ENCODE measurements around the gene SLC19A1. TPM values are rescaled to one million over a fixed set of nuclear protein-coding genes. Genes with fewer than 3 reads are reported as not detected.
"Not testable (repeated sequence)": the region's sequence is repeated elsewhere in the genome, so short reads cannot be mapped to it uniquely, and the experiment has no call there.

SLC19A1 gene
- total RNA-seq, 4 donors from 2014 or later: 1.8 to 9.6 (median 2.1) TPM

DNA sequence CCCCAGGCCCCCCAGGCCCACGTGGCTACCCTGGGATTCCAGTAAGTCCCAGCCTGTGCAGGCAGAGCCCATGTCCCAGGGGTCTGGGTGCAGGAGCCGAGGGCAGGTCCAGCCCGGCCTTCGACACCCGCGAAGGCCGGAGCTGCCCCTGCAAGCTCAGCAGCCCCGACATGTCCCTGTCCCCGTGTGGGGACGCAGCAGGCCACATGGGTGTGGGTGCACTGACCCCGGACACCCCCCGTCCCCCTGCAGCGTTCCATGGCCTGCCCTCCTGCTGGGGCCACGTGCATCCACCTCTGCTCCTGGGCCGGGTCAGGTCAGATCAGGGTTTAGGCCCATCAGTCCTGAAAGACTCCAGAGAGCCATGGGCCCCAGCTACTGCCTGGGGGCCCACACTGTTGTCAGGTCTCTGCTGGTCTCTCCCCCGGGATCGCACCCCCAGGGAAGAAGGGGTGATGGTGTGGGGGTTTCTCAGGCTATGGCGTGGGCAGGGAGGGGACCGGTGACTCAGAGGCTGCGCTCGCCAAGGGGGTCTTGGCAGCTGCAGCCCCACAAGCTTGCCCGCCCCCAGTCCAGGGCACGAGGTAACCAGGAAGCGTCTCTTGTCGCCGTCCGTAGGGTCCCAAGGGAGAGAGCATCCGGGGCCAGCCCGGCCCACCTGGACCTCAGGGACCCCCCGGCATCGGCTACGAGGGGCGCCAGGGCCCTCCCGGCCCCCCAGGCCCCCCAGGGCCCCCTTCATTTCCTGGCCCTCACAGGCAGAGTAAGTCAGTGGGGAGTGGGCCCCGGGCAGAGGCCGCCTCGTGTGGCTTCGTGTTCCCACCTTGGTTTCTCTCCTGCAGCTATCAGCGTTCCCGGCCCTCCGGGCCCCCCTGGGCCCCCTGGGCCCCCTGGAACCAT lies 37.5 kb downstream of the SLC19A1 start:
- H3K27me3 ChIP-seq: no peaks in the 10 kb centered on the region
- H3K27ac ChIP-seq: no peak overlapping the region
- H3K36me3 ChIP-seq: no peaks in the 10 kb centered on the region
- no peaks in the 10 kb centered on the region for H3K4me1 ChIP-seq
- DNase-seq (no peak), ATAC-seq (no peak)
- TF ChIP-seq, protein P1, sequence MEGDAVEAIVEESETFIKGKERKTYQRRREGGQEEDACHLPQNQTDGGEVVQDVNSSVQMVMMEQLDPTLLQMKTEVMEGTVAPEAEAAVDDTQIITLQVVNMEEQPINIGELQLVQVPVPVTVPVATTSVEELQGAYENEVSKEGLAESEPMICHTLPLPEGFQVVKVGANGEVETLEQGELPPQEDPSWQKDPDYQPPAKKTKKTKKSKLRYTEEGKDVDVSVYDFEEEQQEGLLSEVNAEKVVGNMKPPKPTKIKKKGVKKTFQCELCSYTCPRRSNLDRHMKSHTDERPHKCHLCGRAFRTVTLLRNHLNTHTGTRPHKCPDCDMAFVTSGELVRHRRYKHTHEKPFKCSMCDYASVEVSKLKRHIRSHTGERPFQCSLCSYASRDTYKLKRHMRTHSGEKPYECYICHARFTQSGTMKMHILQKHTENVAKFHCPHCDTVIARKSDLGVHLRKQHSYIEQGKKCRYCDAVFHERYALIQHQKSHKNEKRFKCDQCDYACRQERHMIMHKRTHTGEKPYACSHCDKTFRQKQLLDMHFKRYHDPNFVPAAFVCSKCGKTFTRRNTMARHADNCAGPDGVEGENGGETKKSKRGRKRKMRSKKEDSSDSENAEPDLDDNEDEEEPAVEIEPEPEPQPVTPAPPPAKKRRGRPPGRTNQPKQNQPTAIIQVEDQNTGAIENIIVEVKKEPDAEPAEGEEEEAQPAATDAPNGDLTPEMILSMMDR (IDR thresholded peaks at IDR 0.05 in 4 of 5, conservative IDR thresholded peaks at IDR 0.05 in 1 of 5): no peak
- no peak for TF ChIP-seq POLR2A (IDR thresholded peaks at IDR 0.05)
- no peaks in the 10 kb centered on the region for H3K9me3 ChIP-seq
- in situ Hi-C loops (cut with MboI; ENCODE audit: low sequenced_read_pairs in 4 of 4) (no loop called here), intact Hi-C loops (cut with DNase I; ENCODE audit: low total_unique reads) (no loop called here)
- H3K4me3 ChIP-seq: no peak overlapping the region

DNA sequence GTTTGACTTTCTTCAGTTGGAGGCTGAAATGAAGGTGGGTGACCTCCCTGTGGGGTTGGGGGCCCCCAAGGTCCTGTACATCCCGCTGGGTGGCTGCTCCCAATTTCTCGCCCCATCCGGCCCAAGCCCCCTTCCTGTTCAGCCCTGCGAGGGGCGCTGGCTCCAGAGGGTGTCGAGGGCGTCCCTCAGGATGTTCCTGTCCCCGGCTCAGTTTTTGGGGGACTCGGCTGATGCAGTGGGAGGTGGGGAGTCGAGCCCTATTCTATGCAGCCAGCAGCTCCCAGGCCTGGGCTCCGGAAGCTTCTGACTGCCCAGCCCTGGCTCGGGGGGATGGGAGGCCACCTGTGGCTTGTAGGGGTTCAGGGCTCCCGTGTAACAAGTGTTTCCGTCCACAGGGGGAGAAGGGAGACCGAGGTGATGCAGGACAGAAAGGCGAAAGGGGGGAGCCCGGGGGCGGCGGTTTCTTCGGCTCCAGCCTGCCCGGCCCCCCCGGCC lies 38.2 kb downstream of the SLC19A1 start:
- no peaks in the 10 kb centered on the region for H3K27me3 ChIP-seq
- no peak overlapping the region for H3K27ac ChIP-seq
- no peaks in the 10 kb centered on the region for H3K9me3 ChIP-seq
- no peaks in the 10 kb centered on the region for H3K4me1 ChIP-seq
- intact Hi-C loops (cut with DNase I; ENCODE audit: low total_unique reads) (no loop called here), in situ Hi-C loops (cut with MboI; ENCODE audit: low sequenced_read_pairs in 4 of 4) (no loop called here)
- DNase-seq (no peak), ATAC-seq (no peak)
- H3K4me3 ChIP-seq: no peak overlapping the region
- H3K36me3 ChIP-seq: no peaks in the 10 kb centered on the region
- TF ChIP-seq, protein P1 (IDR thresholded peaks at IDR 0.05 in 4 of 5, conservative IDR thresholded peaks at IDR 0.05 in 1 of 5): no peak
- no peak for TF ChIP-seq POLR2A (IDR thresholded peaks at IDR 0.05)

DNA sequence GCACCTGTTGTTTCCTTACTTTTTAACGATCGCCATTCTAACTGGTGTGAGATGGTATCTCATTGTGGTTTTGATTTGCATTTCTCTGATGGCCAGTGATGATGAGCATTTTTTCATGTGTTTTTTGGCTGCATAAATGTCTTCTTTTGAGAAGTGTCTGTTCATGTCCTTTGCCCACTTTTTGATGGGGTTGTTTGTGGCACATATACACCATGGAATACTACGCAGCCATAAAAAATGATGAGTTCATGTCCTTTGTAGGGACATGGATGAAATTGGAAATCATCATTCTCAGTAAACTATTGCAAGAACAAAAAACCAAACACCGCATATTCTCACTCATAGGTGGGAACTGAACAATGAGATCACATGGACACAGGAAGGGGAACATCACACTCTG lies 39.0 kb downstream of the SLC19A1 start:
- not testable (repeated sequence) for ATAC-seq

GRCh38 chr21:45502600-45502999 lies 39.6 kb downstream of the SLC19A1 start:
- TF ChIP-seq, protein P1 (IDR thresholded peaks at IDR 0.05 in 4 of 5, conservative IDR thresholded peaks at IDR 0.05 in 1 of 5): no peak
- TF ChIP-seq POLR2A (IDR thresholded peaks at IDR 0.05): no peak
- DNase-seq (no peak), ATAC-seq (no peak)
- in situ Hi-C loops (cut with MboI; ENCODE audit: low sequenced_read_pairs in 4 of 4) (no loop called here), intact Hi-C loops (cut with DNase I; ENCODE audit: low total_unique reads) (no loop called here)
- no peaks in the 10 kb centered on the region for H3K9me3 ChIP-seq
- no peaks in the 10 kb centered on the region for H3K36me3 ChIP-seq
- no peak overlapping the region for H3K27ac ChIP-seq
- H3K4me1 ChIP-seq: no peaks in the 10 kb centered on the region
- H3K4me3 ChIP-seq: no peak overlapping the region
- no peaks in the 10 kb centered on the region for H3K27me3 ChIP-seq

More for the DNA sequence above, 39.0 kb downstream of the SLC19A1 start:
- H3K4me1 ChIP-seq; H3K27ac ChIP-seq; H3K27me3 ChIP-seq; in situ Hi-C loops (cut with MboI; ENCODE audit: low sequenced_read_pairs in 4 of 4); H3K9me3 ChIP-seq; DNase-seq; H3K36me3 ChIP-seq; H3K4me3 ChIP-seq; intact Hi-C loops (cut with DNase I; ENCODE audit: low total_unique reads): not testable (repeated sequence)

GRCh38 chr21:45502006-45502345 lies 40.3 kb downstream of the SLC19A1 start:
- DNase-seq: no peak
- Histone ChIP-seq H3K4me1 (no peaks in the 10 kb centered on the region), H3K36me3 (no peaks in the 10 kb centered on the region), H3K27me3 (no peaks in the 10 kb centered on the region), H3K4me3 (no peak overlapping the region), H3K9me3 (no peaks in the 10 kb centered on the region), H3K27ac (no peak overlapping the region)
- no peak for ATAC-seq
- TF ChIP-seq POLR2A (IDR thresholded peaks at IDR 0.05): no peak
- TF ChIP-seq, protein P1 (IDR thresholded peaks at IDR 0.05 in 4 of 5, conservative IDR thresholded peaks at IDR 0.05 in 1 of 5): no peak
- intact Hi-C loops (cut with DNase I; ENCODE audit: low total_unique reads) (no loop called here), in situ Hi-C loops (cut with MboI; ENCODE audit: low sequenced_read_pairs in 4 of 4) (no loop called here)

DNA sequence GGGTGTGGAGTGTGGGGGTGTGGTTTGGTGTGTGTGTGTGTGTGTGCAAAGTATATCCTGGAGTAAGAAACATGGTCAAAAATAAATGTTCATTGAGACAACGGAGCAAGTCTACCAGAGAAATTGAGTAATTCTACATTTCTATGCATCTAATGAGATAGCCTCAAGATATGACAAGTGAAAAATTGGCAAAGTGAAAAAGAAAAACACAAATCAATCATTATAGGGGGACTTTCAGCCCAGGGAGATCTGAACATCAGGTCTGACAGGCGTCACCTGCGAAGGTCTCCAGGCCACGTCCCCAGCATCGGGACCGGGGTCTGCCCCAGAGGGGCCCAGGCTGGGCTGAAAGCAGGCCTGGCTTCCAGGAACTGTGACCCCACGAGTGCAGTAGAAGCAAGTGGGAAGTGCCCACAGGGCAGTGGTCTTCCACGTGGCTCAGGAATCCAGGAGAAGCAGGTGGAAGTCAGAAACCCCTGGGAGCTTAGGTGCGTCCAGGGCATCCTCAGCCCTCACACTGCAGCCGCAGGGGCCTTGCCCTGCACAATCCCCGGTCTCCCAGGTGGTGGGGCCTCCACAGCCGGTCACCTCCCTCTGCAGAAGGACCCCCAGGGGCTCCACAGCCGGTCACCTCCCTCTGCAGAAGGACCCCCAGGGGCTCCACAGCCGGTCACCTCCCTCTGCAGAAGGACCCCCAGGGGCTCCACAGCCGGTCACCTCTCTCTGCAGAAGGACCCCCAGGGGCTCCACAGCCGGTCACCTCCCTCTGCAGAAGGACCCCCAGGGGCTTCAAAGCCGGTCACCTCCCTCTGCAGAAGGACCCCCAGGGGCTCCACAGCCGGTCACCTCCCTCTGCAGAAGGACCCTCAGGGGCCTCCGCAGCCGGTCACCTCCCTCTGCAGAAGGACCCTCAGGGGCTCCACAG lies 40.9 kb downstream of the SLC19A1 start:
- DNase-seq; H3K4me1 ChIP-seq; H3K27ac ChIP-seq; H3K4me3 ChIP-seq; H3K36me3 ChIP-seq; ATAC-seq; intact Hi-C loops (cut with DNase I; ENCODE audit: low total_unique reads); H3K9me3 ChIP-seq; H3K27me3 ChIP-seq; in situ Hi-C loops (cut with MboI; ENCODE audit: low sequenced_read_pairs in 4 of 4): not testable (repeated sequence)
